Measurements from ENCODE around the gene AP2A1. TPM values are rescaled to one million over a fixed set of nuclear protein-coding genes. Genes with fewer than 3 reads are reported as not detected.

AP2A1 gene
- total RNA-seq (2011; cell fraction: chromatin; rRNA removed; ENCODE audit: low replicate concordance) = 142 and 352 TPM in 2 replicates
- 179 and 183 TPM in 2 replicates for total RNA-seq (2011; cell fraction: nucleolus; rRNA removed)
- total RNA-seq (2011; cell fraction: nucleoplasm; rRNA removed) = 173 and 215 TPM in 2 replicates
- total RNA-seq (2014; rRNA removed) (77.6 and 109 TPM in 2 replicates), total RNA-seq (2014; rRNA removed; fragmentation: Illumina TruSeq; extraction: Trizol) (21.5 and 23.4 TPM in 2 replicates), total RNA-seq (2015; rRNA removed; fragmentation: Illumina TruSeq; extraction: Trizol) (29.1 and 31.8 TPM in 2 replicates), total RNA-seq (2021) (138 and 150 TPM in 2 replicates), polyA plus RNA-seq (2011; rRNA removed) (31.9 and 75.2 TPM in 2 replicates), polyA plus RNA-seq (2014; fragmentation: Illumina TruSeq; extraction: Trizol) (47.0 and 81.3 TPM in 2 replicates), polyA plus RNA-seq (2014; fragmentation: Nextera tagmentation; extraction: Ambion mirVana) (1 to 10 TPM in 1 of 2 experiments, under 1 TPM in 1; 0.55 to 1.5 TPM), polyA plus RNA-seq (2014; rRNA removed) (89.6 and 91.9 TPM in 2 replicates), polyA minus RNA-seq (2011; rRNA and poly(A)+ RNA removed) (65.8 and 75.2 TPM in 2 replicates), Bru-seq, nascent RNA (percentile 69 among the genes with signal in this experiment), BruChase-seq, experiment 1, labeled RNA remaining after a 2-hour chase (percentile 68 among the genes with signal in this experiment), BruChase-seq, experiment 2, labeled RNA remaining after a 6-hour chase (percentile 73 among the genes with signal in this experiment)
- polyA plus RNA-seq (2011; cell fraction: cytosol; rRNA removed) = 57.0 and 118 TPM in 2 replicates
- 98.4 and 141 TPM in 2 replicates for polyA plus RNA-seq (2011; cell fraction: nucleus; rRNA removed)
- 97.7 and 117 TPM in 2 replicates for polyA plus RNA-seq (2012)
- 102 and 161 TPM in 2 replicates for polyA minus RNA-seq (2011; cell fraction: cytosol; rRNA and poly(A)+ RNA removed)
- polyA minus RNA-seq (2011; cell fraction: nucleus; rRNA and poly(A)+ RNA removed) = 54.4 and 66.2 TPM in 2 replicates
- long read RNA-seq, experiment 1, transcript AP2A1-208 (1 exons, 2,238 nt) = minor isoform, 16 of 623 reads
- long read RNA-seq, experiment 1, transcript AP2A1-201 (23 exons, 3,388 nt) = major isoform, 34 of 623 reads
- long read RNA-seq, experiment 1, partial matches to known transcripts = 539 of 623 reads
- long read RNA-seq, experiment 1, other reads (novel, unspliced or antisense) = 34 of 623 reads
- long read RNA-seq, experiment 2, transcript AP2A1-201 (23 exons, 3,388 nt) = major isoform, 81 of 170 reads
- long read RNA-seq, experiment 2, partial matches to known transcripts = 52 of 170 reads
- long read RNA-seq, experiment 2, other reads (novel, unspliced or antisense) = 34 of 170 reads
- long read RNA-seq, experiment 3, transcript AP2A1-201 (23 exons, 3,388 nt) = major isoform, 7 of 17 reads
- long read RNA-seq, experiment 3, partial matches to known transcripts = 8 of 17 reads
- long read RNA-seq, experiment 3, other reads (novel, unspliced or antisense) = 1 of 17 reads

DNA sequence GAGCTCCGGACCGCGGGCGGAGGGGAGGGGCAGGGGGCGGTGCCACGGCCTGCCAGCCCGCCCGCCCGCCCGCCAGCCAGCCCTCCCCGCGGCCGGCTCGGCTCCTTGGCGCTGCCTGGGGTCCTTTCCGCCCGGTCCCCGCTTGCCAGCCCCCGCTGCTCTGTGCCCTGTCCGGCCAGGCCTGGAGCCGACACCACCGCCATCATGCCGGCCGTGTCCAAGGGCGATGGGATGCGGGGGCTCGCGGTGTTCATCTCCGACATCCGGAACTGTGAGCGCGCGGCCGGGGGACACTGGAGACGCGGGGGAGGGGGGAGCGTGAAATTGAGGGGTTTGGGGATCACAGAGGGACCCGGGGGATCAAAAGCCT, at the start of gene AP2A1:
Gene AP2A1 (plus strand): TSS at position 72 of the 370 bp plus-strand sequence. CDS start 133 bp downstream, at position 205.
- no peak for DNase-seq (ENCODE audit: extremely low read depth in 1 of 4, low spot score in 3 of 4)
- Histone ChIP-seq H3K79me2 (ENCODE audit: control insufficient read depth, insufficient read depth, low read length) (peaks cover 50% of the 10 kb centered on the region), H3K4me2 (ENCODE audit: insufficient read depth, low read length) (peak within 1 kb of the TSS; percentile 93), H3K27ac (ENCODE audit: extremely low read depth, low read depth, low read length) (peak within 1 kb of the TSS; percentile 92), H3K4me1 (replicated peaks in 1 of 2; ENCODE audit: control insufficient read depth in 2 of 2, insufficient read depth in 2 of 2, low read length in 2 of 2) (peaks cover 36 to 50% of the 10 kb centered on the region in 2 experiments), H3K27me3 (ENCODE audit: control insufficient read depth in 2 of 2, insufficient read depth in 2 of 2, low read length in 2 of 2) (no peaks in the 10 kb centered on the region), H4K20me1 (replicated peaks; ENCODE audit: control insufficient read depth, insufficient read depth, low read length) (no peaks in the 10 kb centered on the region), H3K36me3 (ENCODE audit: control insufficient read depth, insufficient read depth, low read length) (peaks cover 31% of the 10 kb centered on the region), H3K9me1 (ENCODE audit: control insufficient read depth, insufficient read depth, low read length) (no peaks in the 10 kb centered on the region), H3K9ac (ENCODE audit: insufficient read depth in 1 of 2, low read depth in 2 of 2, low read length in 2 of 2) (peak within 1 kb of the TSS; percentile 90 to 95), H3K4me3 (peak within 1 kb of the TSS; percentile 98), H2AFZ (ENCODE audit: low read depth, low read length) (peak within 1 kb of the TSS; percentile 89), H3K9me3 (replicated peaks; ENCODE audit: control insufficient read depth, insufficient read depth, low read depth, low read length) (no peaks in the 10 kb centered on the region)
- ChIA-PET CTCF (ENCODE audit: low intra/inter-chr PET ratio) (no interaction called here), POLR2A (interaction anchor here (0.7 to 1.5 kb wide), 2 partner anchors 9 to 89 kb away, joined by 3 to 6 read pairs; no protein-coding TSS in a partner anchor)
- no peak for ATAC-seq
- 1% methylated on average over 15 of the region's 38 CpGs for WGBS (ENCODE audit: insufficient coverage, low coverage, missing lambda C conversion rate)
- in situ Hi-C loops (cut with MboI) (no loop called here), intact Hi-C loops (cut with micrococcal nuclease) (loop anchor here (1.0 to 5.0 kb wide), 4 partner anchors 40 to 271 kb away; partner anchors contain the start of genes PNKP, PRMT1 and RPS11)
- no peak for FAIRE-seq
- no TSS peak for BruUV-seq (replicated peaks)
- TF ChIP-seq RBM39 (optimal IDR thresholded peaks at IDR 0.05; ENCODE audit: low read depth, low read length) (no peak), PHF21A (IDR thresholded peaks at IDR 0.05; ENCODE audit: borderline replicate concordance, low read depth) (0 out of 2 replicates have a peak, but pooled peaks have one; percentile 21), CREM (IDR thresholded peaks at IDR 0.05; ENCODE audit: low read depth) (no peak), ZNF436 (CRISPR knock-in tag; IDR thresholded peaks at IDR 0.05) (no peak), ESRRA (IDR thresholded peaks at IDR 0.05; ENCODE audit: borderline replicate concordance, low read depth) (no peak), ZNF507 (tag; conservative IDR thresholded peaks at IDR 0.05) (no peak), HDAC1 (IDR thresholded peaks at IDR 0.05) (peak in 1 of 2 experiments; percentile 65; a peak in 1 of 4 replicates), ZFP1 (CRISPR knock-in tag; IDR thresholded peaks at IDR 0.05) (no peak), ETV1 (tag; conservative IDR thresholded peaks at IDR 0.05; ENCODE audit: low read depth) (peak; percentile 38; the same call in 1 of the 2 replicates), TEAD1 (CRISPR knock-in tag; IDR thresholded peaks at IDR 0.05) (no peak), ZNF217 (CRISPR knock-in tag; IDR thresholded peaks at IDR 0.05) (no peak), MEIS2 (IDR thresholded peaks at IDR 0.05; ENCODE audit: partially characterized antibody) (no peak), NR2C2 (CRISPR knock-in tag; IDR thresholded peaks at IDR 0.05) (no peak), NR2C2 (tag; IDR thresholded peaks at IDR 0.05) (no peak; the same call in 1 of the 2 replicates), POLR2G (IDR thresholded peaks at IDR 0.05; ENCODE audit: low read depth, low read length) (peak; percentile 63), ZNF146 (CRISPR knock-in tag; IDR thresholded peaks at IDR 0.05; ENCODE audit: unreplicated experiment) (no peak), RBM22 (IDR thresholded peaks at IDR 0.05; ENCODE audit: low read depth, low read length, poor library complexity, severe bottlenecking) (peak; percentile 28)
- TF ChIP-seq, protein P1, sequence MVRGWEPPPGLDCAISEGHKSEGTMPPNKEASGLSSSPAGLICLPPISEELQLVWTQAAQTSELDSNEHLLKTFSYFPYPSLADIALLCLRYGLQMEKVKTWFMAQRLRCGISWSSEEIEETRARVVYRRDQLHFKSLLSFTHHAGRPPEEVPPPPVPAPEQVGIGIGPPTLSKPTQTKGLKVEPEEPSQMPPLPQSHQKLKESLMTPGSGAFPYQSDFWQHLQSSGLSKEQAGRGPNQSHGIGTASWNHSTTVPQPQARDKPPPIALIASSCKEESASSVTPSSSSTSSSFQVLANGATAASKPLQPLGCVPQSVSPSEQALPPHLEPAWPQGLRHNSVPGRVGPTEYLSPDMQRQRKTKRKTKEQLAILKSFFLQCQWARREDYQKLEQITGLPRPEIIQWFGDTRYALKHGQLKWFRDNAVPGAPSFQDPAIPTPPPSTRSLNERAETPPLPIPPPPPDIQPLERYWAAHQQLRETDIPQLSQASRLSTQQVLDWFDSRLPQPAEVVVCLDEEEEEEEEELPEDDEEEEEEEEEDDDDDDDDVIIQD (CRISPR knock-in tag; IDR thresholded peaks at IDR 0.05) = no peak
